IMR-90 (cell line): ENCODE measurements around the gene RPTOR. TPM values are rescaled to one million over a fixed set of nuclear protein-coding genes. Genes with fewer than 3 reads are reported as not detected.
A peak's percentile ranks its signal among the peaks of the same experiment; 100 is the strongest.

Experiments
- ATAC-seq: fragments of 200-7000 bp; cut with Tn5 transposase; 2 replicates; pipeline ENCODE4 v1.9.1; 2020; ENCODE audit warnings: low read depth, mild to moderate bottlenecking, moderate library complexity
- BruUV-seq: library from RNA; stranded (reverse); fragments of 400-500 nt; replicated peaks from 2 replicates; lab custom pipeline; 2021; lab: Mats Ljungman, UMichigan
- CTCF ChIA-PET: fragments of 300-600 bp; formaldehyde crosslinking; extraction: SDS; loops from one replicate; lab custom pipeline; 2021; ENCODE audit warnings: antibody characterized with exemption; lab: Yijun Ruan, JAX
- POLR2A ChIA-PET: fragments of 300-600 bp; sonication (Branson Sonifier 250); formaldehyde crosslinking; loops from one replicate; lab custom pipeline; 2022; ENCODE audit warnings: antibody characterized with exemption; ENCODE audit not compliant: unreplicated experiment; lab: Charles Lee
- DNase-seq: peaks from one replicate; pipeline ENCODE4 v3.0.0; 2013
- H2AFZ ChIP-seq: replicated peaks from 2 replicates; pipeline ENCODE3; 2013; ENCODE audit warnings: low read length, mild to moderate bottlenecking; ENCODE audit not compliant: poor library complexity
- H2AK5ac ChIP-seq: 2 replicates; pipeline ENCODE4 v1.6.1; 2013; ENCODE audit warnings: low read depth, low read length, inconsistent platforms
- H2AK9ac ChIP-seq: replicated peaks from 2 replicates; pipeline ENCODE3; 2013; ENCODE audit warnings: mild to moderate bottlenecking, low read depth, low read length, moderate library complexity; ENCODE audit not compliant: poor library complexity
- H2BK120ac ChIP-seq: 2 replicates; pipeline ENCODE4 v1.6.1; 2013; ENCODE audit warnings: low read depth, low read length, inconsistent platforms
- H2BK15ac ChIP-seq: 3 replicates; pipeline ENCODE4 v1.6.1; 2013; ENCODE audit warnings: low read depth, low read length, inconsistent platforms
- H2BK20ac ChIP-seq: 2 replicates; pipeline ENCODE4 v1.6.1; 2013; ENCODE audit warnings: low read depth, mild to moderate bottlenecking, inconsistent platforms, low read length, moderate library complexity
- H2BK5ac ChIP-seq: 2 replicates; pipeline ENCODE4 v1.6.1; 2013; ENCODE audit warnings: mild to moderate bottlenecking, low read depth, low read length, inconsistent platforms; ENCODE audit not compliant: poor library complexity, severe bottlenecking
- H3K14ac ChIP-seq: replicated peaks from 2 replicates; pipeline ENCODE4 v1.6.1; 2013; ENCODE audit warnings: low read depth, low read length, inconsistent platforms
- H3K18ac ChIP-seq: 2 replicates; pipeline ENCODE4 v1.6.1; 2013; ENCODE audit warnings: low read depth, low read length, control low read depth
- H3K23ac ChIP-seq: 2 replicates; pipeline ENCODE4 v1.6.1; 2013; ENCODE audit warnings: low read depth, low read length, inconsistent platforms
- H3K27ac ChIP-seq: 2 replicates; pipeline ENCODE4 v1.5.1; 2013; ENCODE audit warnings: mild to moderate bottlenecking, control low read depth, low read length; ENCODE audit not compliant: insufficient read depth
- H3K27me3 ChIP-seq: 2 replicates; pipeline ENCODE4 v1.6.1; 2013; ENCODE audit warnings: low read length; ENCODE audit not compliant: control insufficient read depth, insufficient read depth
- H3K36me3 ChIP-seq: 2 replicates; pipeline ENCODE4 v1.6.1; 2013; ENCODE audit warnings: low read length, mixed read lengths; ENCODE audit not compliant: control insufficient read depth, insufficient read depth
- H3K4ac ChIP-seq: 2 replicates; pipeline ENCODE4 v1.6.1; 2013; ENCODE audit warnings: low read depth, low read length, inconsistent platforms
- H3K4me1 ChIP-seq: 2 replicates; pipeline ENCODE4 v1.6.1; 2013; ENCODE audit warnings: low read length, mixed read lengths; ENCODE audit not compliant: control insufficient read depth, insufficient read depth
- H3K4me2 ChIP-seq: 2 replicates; pipeline ENCODE4 v1.6.1; 2013; ENCODE audit warnings: low read depth, mild to moderate bottlenecking, control low read depth, low read length, moderate library complexity
- H3K4me3 ChIP-seq: 2 replicates; pipeline ENCODE4 v1.5.1; 2013; ENCODE audit warnings: low read depth, mild to moderate bottlenecking, control low read depth, low read length, moderate library complexity; ENCODE audit not compliant: insufficient read depth
- H3K56ac ChIP-seq: 2 replicates; pipeline ENCODE4 v1.6.1; 2013; ENCODE audit warnings: low read length, inconsistent platforms; ENCODE audit not compliant: insufficient read depth; ENCODE audit errors: extremely low read depth
- H3K79me1 ChIP-seq, 2 experiments: 2 replicates each; pipeline ENCODE4 v1.6.1; 2013; ENCODE audit warnings: low read length in 2 of 2, inconsistent platforms in 1 of 2, low read depth in 1 of 2
- H3K9ac ChIP-seq: 2 replicates; pipeline ENCODE4 v1.6.1; 2013; ENCODE audit warnings: low read depth, low read length, control low read depth
- H3K9me1 ChIP-seq: 2 replicates; pipeline ENCODE4 v1.6.1; 2013; ENCODE audit warnings: low read length, inconsistent platforms; ENCODE audit not compliant: insufficient read depth
- H3K9me3 ChIP-seq: 2 replicates; pipeline ENCODE4 v1.6.1; 2013; ENCODE audit warnings: low read length; ENCODE audit not compliant: control insufficient read depth, insufficient read depth
- H4K20me1 ChIP-seq: 2 replicates; pipeline ENCODE4 v1.6.1; 2013; ENCODE audit warnings: low read length, inconsistent platforms; ENCODE audit not compliant: insufficient read depth
- H4K5ac ChIP-seq: 2 replicates; pipeline ENCODE4 v1.6.1; 2013; ENCODE audit warnings: mild to moderate bottlenecking, low read depth, low read length, control low read depth
- H4K8ac ChIP-seq, 2 experiments: 2 replicates each; pipeline ENCODE4 v1.6.1; 2013; ENCODE audit warnings: low read depth in 2 of 2, low read length in 2 of 2, control low read depth in 1 of 2, inconsistent platforms in 1 of 2
- H4K91ac ChIP-seq: 2 replicates; pipeline ENCODE4 v1.6.1; 2013; ENCODE audit warnings: low read depth, low read length, inconsistent platforms; ENCODE audit not compliant: insufficient read depth
- FOS ChIP-seq: fragments of 150-350 bp; IDR thresholded peaks from 2 replicates; pipeline ENCODE4 v1.6.1; 2016; ENCODE audit warnings: low read depth, low read length
- WGBS, 2 experiments: methylation state at CpG; one replicate each; pipeline versions ENCODE4 v1.1.5 to v1.1.7; 2013; ENCODE audit warnings: missing lambda C conversion rate in 2 of 2; ENCODE audit not compliant: insufficient read length in 1 of 2; ENCODE audit errors: extremely low coverage in 2 of 2; 5-methylcytosine and 5-hydroxymethylcytosine counted together
- dilution Hi-C: fragments of 300-500 bp; cut with HindIII; formaldehyde crosslinking; loops from one replicate; pipeline ENCODE4 v1.14.3; 2018; ENCODE audit warnings: low sequenced_read_pairs; ENCODE audit not compliant: unreplicated experiment
- in situ Hi-C: fragments of 300-500 bp; cut with MboI; formaldehyde crosslinking; loops from 3 replicates; pipeline ENCODE4 v1.14.3; 2019; ENCODE audit warnings: low sequenced_read_pairs, inconsistent platforms, mixed read lengths
- intact Hi-C: fragments of 100-400 bp; cut with micrococcal nuclease; formaldehyde crosslinking; loops from 2 replicates; pipeline ENCODE4 v1.10.0; 2022
- polyA plus RNA-seq, 3 experiments: library from polyadenylated mRNA; depleted of rRNA; stranded (reverse); fragments of >200 nt; gene quantifications; 2 replicates each; pipeline ENCODE4 v1.2.3, GENCODE V29; 2012; ENCODE audit warnings: low replicate concordance in 1 of 3
- total RNA-seq: library from RNA; depleted of rRNA; stranded (reverse); fragments of >200 nt; gene quantifications from 2 replicates; pipeline ENCODE4 v1.2.3, GENCODE V29; 2012

The RPTOR gene
- total and polyA plus RNA-seq, 2 of the 4 experiments (the other 2 are of a cell fraction) = 10.8 to 14.7 TPM

GRCh38 chr17:80667462-80668277 is 123.0 kb downstream of the RPTOR start:
- 71% methylated on average over 5 of the region's 12 CpGs; no CpG with 5 or more reads in 1 of the 2 experiments for WGBS, 2 experiments
- peaks cover 32 to 73% of the 10 kb centered on the region in 2 experiments for H3K79me1 ChIP-seq
- H2BK15ac ChIP-seq = no peak overlapping the region
- H3K9ac ChIP-seq = no peak overlapping the region
- H2BK120ac ChIP-seq = no peak overlapping the region
- no peak overlapping the region for H3K4me2 ChIP-seq
- POLR2A ChIA-PET = no interaction called here
- dilution Hi-C loops (no loop called here), in situ Hi-C loops (no loop called here), intact Hi-C loops (no loop called here)
- no peak overlapping the region for H2AFZ ChIP-seq
- H3K27ac ChIP-seq = no peak overlapping the region
- DNase-seq (no peak), ATAC-seq (no peak)
- H3K56ac ChIP-seq = no peak overlapping the region
- no peak overlapping the region for H2BK5ac ChIP-seq
- no peaks in the 10 kb centered on the region for H3K36me3 ChIP-seq
- H3K18ac ChIP-seq = no peak overlapping the region
- no peak overlapping the region for H2AK9ac ChIP-seq
- H3K9me3 ChIP-seq = no peaks in the 10 kb centered on the region
- H3K4me1 ChIP-seq = peaks cover 14% of the 10 kb centered on the region
- H2AK5ac ChIP-seq = no peak overlapping the region
- H4K20me1 ChIP-seq = peaks cover 9% of the 10 kb centered on the region; the same call in 1 of the 2 replicates
- no peak overlapping the region for H3K4ac ChIP-seq
- H4K91ac ChIP-seq = no peak overlapping the region
- no peak overlapping the region for H4K5ac ChIP-seq
- CTCF ChIA-PET = no interaction called here
- no peak overlapping the region for H3K23ac ChIP-seq
- TF ChIP-seq FOS = no peak
- no peak overlapping the region for H4K8ac ChIP-seq
- H3K4me3 ChIP-seq = no peak overlapping the region
- no TSS peak for BruUV-seq
- H2BK20ac ChIP-seq = no peak overlapping the region
- no peaks in the 10 kb centered on the region for H3K27me3 ChIP-seq
- H3K14ac ChIP-seq = 0 out of 2 replicates have a peak overlapping the region, but pooled peaks have one; percentile 14
- peaks cover 13% of the 10 kb centered on the region for H3K9me1 ChIP-seq
